SK-N-SH (cell line): ENCODE data around the gene ATP12A. TPM values are rescaled to one million over a fixed set of nuclear protein-coding genes. Genes with fewer than 3 reads are reported as not detected.

Experiments
- CTCF ChIA-PET: fragments of 300-600, 350-600 bp; formaldehyde crosslinking; extraction: SDS; loops from one replicate; lab custom pipeline; 2021; lab: Yijun Ruan, JAX
- POLR2A ChIA-PET: fragments of 350-600 bp; sonication (Branson Sonifier 250); formaldehyde crosslinking; extraction: SDS; loops from one replicate; lab custom pipeline; 2020; ENCODE audit warnings: antibody characterized with exemption, inconsistent platforms; lab: Yijun Ruan, JAX
- DNase-seq: peaks from one replicate; pipeline ENCODE4 v3.0.0; 2012
- H2AFZ ChIP-seq: fragments of 200-600 bp; sonication (generic); 2 replicates; pipeline ENCODE4 v1.8.1; 2016; ENCODE audit warnings: antibody characterized with exemption, mild to moderate bottlenecking, low read depth
- H3F3A ChIP-seq: fragments of 200-600 bp; sonication (generic); replicated peaks from 2 replicates; pipeline ENCODE3; 2016; ENCODE audit warnings: antibody characterized with exemption, mild to moderate bottlenecking; ENCODE audit not compliant: insufficient read depth
- H3K27ac ChIP-seq, 2 experiments: fragments of 200-500 bp in 1 of 2; fragments of 200-600 bp in 1 of 2; sonication (Bioruptor generic) in 1 of 2; sonication (generic), shearing (Covaris generic) in 1 of 2; 2 replicates each; pipeline versions ENCODE4 v1.5.1 to v1.6.1; 2014 to 2016; ENCODE audit warnings: low read depth in 2 of 2, inconsistent platforms in 1 of 2, low read length in 1 of 2, mild to moderate bottlenecking in 1 of 2, mixed read lengths in 1 of 2
- H3K27me3 ChIP-seq: fragments of 200-600 bp; sonication (generic), shearing (Covaris generic); 2 replicates; pipeline ENCODE4 v1.6.1; 2016; ENCODE audit warnings: mixed run types; ENCODE audit not compliant: insufficient read depth
- H3K36me3 ChIP-seq, 2 experiments: fragments of 200-500 bp in 1 of 2; fragments of 200-600 bp in 1 of 2; sonication (Bioruptor generic) in 1 of 2; sonication (generic) in 1 of 2; replicated peaks in 1 of 2; 2 replicates each; pipeline versions ENCODE3 to v1.5.1; 2014 to 2016; ENCODE audit warnings: low read length in 1 of 2, mild to moderate bottlenecking in 1 of 2; ENCODE audit not compliant: insufficient read depth in 2 of 2, control insufficient read depth in 1 of 2
- H3K4me1 ChIP-seq, 2 experiments: fragments of 200-500 bp in 1 of 2; fragments of 200-600 bp in 1 of 2; sonication (Bioruptor generic) in 1 of 2; sonication (generic), shearing (Covaris generic) in 1 of 2; 2 replicates each; pipeline versions ENCODE4 v1.5.1 to v1.6.1; 2014 to 2016; ENCODE audit warnings: low read depth in 1 of 2, low read length in 1 of 2, mixed run types in 1 of 2; ENCODE audit not compliant: insufficient read depth in 2 of 2, control insufficient read depth in 1 of 2
- H3K4me2 ChIP-seq: fragments of 200-600 bp; sonication (generic), shearing (Covaris generic); 2 replicates; pipeline ENCODE4 v1.6.1; 2017; ENCODE audit warnings: mixed run types
- H3K4me3 ChIP-seq, 2 experiments: fragments of 200-500 bp in 1 of 2; fragments of 200-600 bp in 1 of 2; sonication (Bioruptor generic) in 1 of 2; sonication (generic), shearing (Covaris generic) in 1 of 2; 2 replicates each; pipeline versions ENCODE4 v1.5.1 to v1.8.1; 2014 to 2016; ENCODE audit warnings: low read depth in 2 of 2, inconsistent platforms in 1 of 2, low read length in 1 of 2, mild to moderate bottlenecking in 1 of 2, mixed read lengths in 1 of 2, moderate library complexity in 1 of 2
- H3K79me2 ChIP-seq: fragments of 200-600 bp; sonication (generic); 2 replicates; pipeline ENCODE4 v1.8.1; 2017; ENCODE audit warnings: mild to moderate bottlenecking; ENCODE audit not compliant: insufficient read depth
- H3K9ac ChIP-seq: fragments of 200-600 bp; sonication (generic); 2 replicates; pipeline ENCODE4 v1.6.1; 2017; ENCODE audit warnings: mixed run types
- H3K9me2 ChIP-seq: fragments of 200-600 bp; sonication (generic); 2 replicates; pipeline ENCODE4 v1.6.1; 2017; ENCODE audit warnings: mixed run types
- H3K9me3 ChIP-seq: fragments of 200-600 bp; sonication (generic); 2 replicates; pipeline ENCODE4 v1.6.1; 2017; ENCODE audit warnings: mixed run types, mild to moderate bottlenecking, moderate library complexity
- H4K20me1 ChIP-seq: fragments of 200-600 bp; sonication (generic); 2 replicates; pipeline ENCODE4 v1.6.1; 2017; ENCODE audit warnings: mild to moderate bottlenecking, mixed run types; ENCODE audit not compliant: insufficient read depth
- CHD2 ChIP-seq: fragments of 150-350 bp; IDR thresholded peaks from 2 replicates; pipeline ENCODE4 v1.6.1; 2018; ENCODE audit warnings: low read length; ENCODE audit not compliant: partially characterized antibody
- ELF1 ChIP-seq: IDR thresholded peaks from 2 replicates; pipeline ENCODE4 v1.4.0; 2012
- EP300 ChIP-seq, 2 experiments: IDR thresholded peaks; 2 replicates each; pipeline versions ENCODE4 v1.4.0 to v1.6.1; 2012; ENCODE audit warnings: borderline replicate concordance in 1 of 2, low read depth in 1 of 2, low read length in 1 of 2
- EZH2phosphoT487 ChIP-seq: fragments of 200-600 bp; sonication (generic); IDR thresholded peaks from 2 replicates; pipeline ENCODE4 v1.6.1; 2017; ENCODE audit warnings: low read depth, mixed run types, mild to moderate bottlenecking, antibody characterized with exemption, moderate library complexity, borderline replicate concordance
- FOSL2 ChIP-seq: IDR thresholded peaks from 2 replicates; pipeline ENCODE4 v1.4.0; 2012; ENCODE audit warnings: low read depth, mild to moderate bottlenecking, moderate library complexity, borderline replicate concordance
- FOXJ3 ChIP-seq: sonication (generic); formaldehyde crosslinking; IDR thresholded peaks from 2 replicates; pipeline ENCODE4 v1.5.1; 2020; ENCODE audit warnings: mild to moderate bottlenecking, missing genetic modification reagents
- FOXM1 ChIP-seq: IDR thresholded peaks from 2 replicates; pipeline ENCODE4 v1.4.0; 2012; ENCODE audit warnings: low read depth, mild to moderate bottlenecking
- IRF3 ChIP-seq: fragments of 150-350 bp; IDR thresholded peaks from 2 replicates; pipeline ENCODE4 v1.6.1; 2016; ENCODE audit warnings: mild to moderate bottlenecking, low read depth, low read length
- MEF2A ChIP-seq: IDR thresholded peaks from 2 replicates; pipeline ENCODE4 v1.4.0; 2012; ENCODE audit warnings: low read depth, borderline replicate concordance
- NFIC ChIP-seq: IDR thresholded peaks from 2 replicates; pipeline ENCODE4 v1.4.0; 2012; ENCODE audit warnings: borderline replicate concordance
- NRF1 ChIP-seq: IDR thresholded peaks from 2 replicates; pipeline ENCODE4 v1.6.1; 2012; ENCODE audit warnings: low read depth, mild to moderate bottlenecking, low read length
- PBX3 ChIP-seq: IDR thresholded peaks from 2 replicates; pipeline ENCODE4; 2012
- POLR2AphosphoS5 ChIP-seq: IDR thresholded peaks from 2 replicates; pipeline ENCODE4 v1.6.1; 2012; ENCODE audit warnings: low read depth, low read length
- RAD21 ChIP-seq: IDR thresholded peaks from 2 replicates; pipeline ENCODE4 v1.6.1; 2012; ENCODE audit warnings: mild to moderate bottlenecking, low read length
- RCOR1 ChIP-seq: fragments of 150-350 bp; IDR thresholded peaks from 2 replicates; pipeline ENCODE4 v1.6.1; 2017; ENCODE audit warnings: antibody characterized with exemption, low read length
- RFX5 ChIP-seq: IDR thresholded peaks from 2 replicates; pipeline ENCODE4 v1.6.1; 2012; ENCODE audit warnings: mild to moderate bottlenecking, improper control_type of control experiment, low read length
- RXRA ChIP-seq: IDR thresholded peaks from 2 replicates; pipeline ENCODE4 v1.4.0; 2012; ENCODE audit warnings: low read depth, mild to moderate bottlenecking, borderline replicate concordance
- TCF12 ChIP-seq: IDR thresholded peaks from 2 replicates; pipeline ENCODE4 v1.4.0; 2012
- USF1 ChIP-seq: IDR thresholded peaks from 2 replicates; pipeline ENCODE4 v1.4.0; 2012; ENCODE audit warnings: low read depth, borderline replicate concordance
- YY1 ChIP-seq: IDR thresholded peaks from 2 replicates; pipeline ENCODE4 v1.4.0; 2012; ENCODE audit warnings: low read depth, mild to moderate bottlenecking
- WGBS: methylation state at CpG from one replicate; pipeline ENCODE4 v1.1.6; 2017; ENCODE audit warnings: low lambda C conversion rate; 5-methylcytosine and 5-hydroxymethylcytosine counted together
- polyA plus RNA-seq, 3 experiments: library from polyadenylated mRNA; depleted of rRNA; stranded (reverse); fragments of >200 nt; gene quantifications; 2 replicates each; pipeline ENCODE4 v1.2.3, GENCODE V29; 2012
- TF ChIP-seq, protein P1 (sequence below): fragments of 150-350 bp; IDR thresholded peaks from 2 replicates; pipeline ENCODE4 v1.6.1; 2017; ENCODE audit warnings: antibody characterized with exemption, low read length, low read depth, borderline replicate concordance
- TF ChIP-seq, protein P2 (sequence below): IDR thresholded peaks from 2 replicates; pipeline ENCODE4 v1.4.0; 2012; ENCODE audit warnings: low read depth
- TF ChIP-seq, protein P3 (sequence below): IDR thresholded peaks from 2 replicates; pipeline ENCODE4 v1.4.0; 2012; ENCODE audit warnings: low read depth, borderline replicate concordance

ATP12A gene
- polyA plus RNA-seq, 1 of the 3 experiments (the other 2 are of a cell fraction), result not detected

- Histone ChIP-seq H3K9me2 (no peaks in the 10 kb centered on the region), H3F3A (no peaks in the 10 kb centered on the region), H3K4me2 (no peak overlapping the region), H3K4me3 (no peak overlapping the region), H3K4me1 (no peaks in the 10 kb centered on the region; a peak in 1 of 4 replicates), H3K27ac (no peak overlapping the region), H3K79me2 (no peaks in the 10 kb centered on the region), H3K9me3 (no peaks in the 10 kb centered on the region), H4K20me1 (no peaks in the 10 kb centered on the region), H2AFZ (no peak overlapping the region), H3K9ac (no peak overlapping the region), H3K36me3 (no peaks in the 10 kb centered on the region), H3K27me3 (no peaks in the 10 kb centered on the region)
- 51% methylated on average over 4 of the region's 4 CpGs for WGBS
- ChIA-PET POLR2A (no interaction called here), CTCF (interaction anchor here (0.6 to 1.1 kb wide), 2 partner anchors 43 to 899 kb away, joined by 3 read pairs; no protein-coding TSS in a partner anchor)
- TF ChIP-seq RCOR1 (no peak), USF1 (no peak), NFIC (no peak), PBX3 (no peak), EP300 (IDR thresholded peaks at IDR 0.05; ENCODE audit: borderline replicate concordance in 1 of 2, low read depth in 1 of 2, low read length in 1 of 2) (no peak), EZH2phosphoT487 (no peak)
- no peak for DNase-seq
Measured at GRCh38 chr13:24640752-24641151, 39.5 kb upstream of the ATP12A start.

DNA sequence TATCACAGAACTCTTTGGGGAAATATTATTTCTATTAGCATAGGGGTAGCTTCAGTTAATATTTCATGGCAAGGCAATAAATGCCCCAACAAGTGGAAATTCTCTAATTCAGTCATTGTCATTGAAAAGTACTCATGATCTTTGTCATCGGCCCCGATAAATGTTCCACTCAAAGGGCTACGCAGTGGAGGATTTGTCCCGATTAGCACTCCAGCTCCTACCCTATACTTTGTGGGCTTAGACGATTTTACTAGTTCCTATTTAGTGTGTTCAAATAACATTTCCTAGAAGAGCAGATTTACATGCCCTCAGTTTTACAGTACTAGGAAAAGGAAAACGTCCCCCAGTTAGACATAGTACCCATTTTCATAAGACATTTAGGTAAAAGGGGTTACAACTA is 38.0 kb upstream of the ATP12A start:
- no peaks in the 10 kb centered on the region for H3K9me3 ChIP-seq
- H3K27me3 ChIP-seq, result no peaks in the 10 kb centered on the region
- no peaks in the 10 kb centered on the region for H3F3A ChIP-seq
- ChIA-PET CTCF (interaction anchor here (0.9 kb wide), 1 partner anchor 52 kb away, joined by 4 read pairs; no protein-coding TSS in a partner anchor), POLR2A (no interaction called here)
- H3K9ac ChIP-seq, result no peak overlapping the region
- no peak overlapping the region for H3K27ac ChIP-seq
- H3K4me1 ChIP-seq, result no peaks in the 10 kb centered on the region; a peak in 1 of 4 replicates
- no peak overlapping the region for H2AFZ ChIP-seq
- H3K36me3 ChIP-seq, result no peaks in the 10 kb centered on the region
- DNase-seq, result no peak
- no peak overlapping the region for H3K4me3 ChIP-seq
- no peaks in the 10 kb centered on the region for H4K20me1 ChIP-seq
- H3K4me2 ChIP-seq, result no peak overlapping the region
- H3K9me2 ChIP-seq, result no peaks in the 10 kb centered on the region
- H3K79me2 ChIP-seq, result no peaks in the 10 kb centered on the region
- 68% methylated on average over 6 of the region's 6 CpGs for WGBS
- no peak for TF ChIP-seq IRF3
- TF ChIP-seq RCOR1, result no peak
- TF ChIP-seq TCF12, result no peak
- TF ChIP-seq RAD21, result no peak
- TF ChIP-seq, protein P1, sequence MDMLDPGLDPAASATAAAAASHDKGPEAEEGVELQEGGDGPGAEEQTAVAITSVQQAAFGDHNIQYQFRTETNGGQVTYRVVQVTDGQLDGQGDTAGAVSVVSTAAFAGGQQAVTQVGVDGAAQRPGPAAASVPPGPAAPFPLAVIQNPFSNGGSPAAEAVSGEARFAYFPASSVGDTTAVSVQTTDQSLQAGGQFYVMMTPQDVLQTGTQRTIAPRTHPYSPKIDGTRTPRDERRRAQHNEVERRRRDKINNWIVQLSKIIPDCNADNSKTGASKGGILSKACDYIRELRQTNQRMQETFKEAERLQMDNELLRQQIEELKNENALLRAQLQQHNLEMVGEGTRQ, result no peak
- no peak for TF ChIP-seq EP300 (IDR thresholded peaks at IDR 0.05; ENCODE audit: borderline replicate concordance in 1 of 2, low read depth in 1 of 2, low read length in 1 of 2)
- no peak for TF ChIP-seq RXRA
- no peak for TF ChIP-seq FOXJ3
- TF ChIP-seq MEF2A, result no peak
- TF ChIP-seq, protein P2, sequence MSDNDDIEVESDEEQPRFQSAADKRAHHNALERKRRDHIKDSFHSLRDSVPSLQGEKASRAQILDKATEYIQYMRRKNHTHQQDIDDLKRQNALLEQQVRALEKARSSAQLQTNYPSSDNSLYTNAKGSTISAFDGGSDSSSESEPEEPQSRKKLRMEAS, result no peak
- no peak for TF ChIP-seq CHD2
- TF ChIP-seq EZH2phosphoT487, result no peak
- TF ChIP-seq FOSL2, result no peak
- TF ChIP-seq NRF1, result no peak
- TF ChIP-seq POLR2AphosphoS5, result no peak
- TF ChIP-seq FOXM1, result no peak
- no peak for TF ChIP-seq YY1
- TF ChIP-seq, protein P3, sequence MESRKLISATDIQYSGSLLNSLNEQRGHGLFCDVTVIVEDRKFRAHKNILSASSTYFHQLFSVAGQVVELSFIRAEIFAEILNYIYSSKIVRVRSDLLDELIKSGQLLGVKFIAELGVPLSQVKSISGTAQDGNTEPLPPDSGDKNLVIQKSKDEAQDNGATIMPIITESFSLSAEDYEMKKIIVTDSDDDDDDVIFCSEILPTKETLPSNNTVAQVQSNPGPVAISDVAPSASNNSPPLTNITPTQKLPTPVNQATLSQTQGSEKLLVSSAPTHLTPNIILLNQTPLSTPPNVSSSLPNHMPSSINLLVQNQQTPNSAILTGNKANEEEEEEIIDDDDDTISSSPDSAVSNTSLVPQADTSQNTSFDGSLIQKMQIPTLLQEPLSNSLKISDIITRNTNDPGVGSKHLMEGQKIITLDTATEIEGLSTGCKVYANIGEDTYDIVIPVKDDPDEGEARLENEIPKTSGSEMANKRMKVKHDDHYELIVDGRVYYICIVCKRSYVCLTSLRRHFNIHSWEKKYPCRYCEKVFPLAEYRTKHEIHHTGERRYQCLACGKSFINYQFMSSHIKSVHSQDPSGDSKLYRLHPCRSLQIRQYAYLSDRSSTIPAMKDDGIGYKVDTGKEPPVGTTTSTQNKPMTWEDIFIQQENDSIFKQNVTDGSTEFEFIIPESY, result no peak
- no peak for TF ChIP-seq RFX5
- TF ChIP-seq ELF1, result no peak
